ENCODE data around the gene KRTAP4-12. TPM values are rescaled to one million over a fixed set of nuclear protein-coding genes. Genes with fewer than 3 reads are reported as not detected.
"Not testable (repeated sequence)": the region's sequence is repeated elsewhere in the genome, so short reads cannot be mapped to it uniquely, and the experiment has no call there.

Gene KRTAP4-12
- total RNA-seq, 4 donors from 2014 or later, result not detected

DNA sequence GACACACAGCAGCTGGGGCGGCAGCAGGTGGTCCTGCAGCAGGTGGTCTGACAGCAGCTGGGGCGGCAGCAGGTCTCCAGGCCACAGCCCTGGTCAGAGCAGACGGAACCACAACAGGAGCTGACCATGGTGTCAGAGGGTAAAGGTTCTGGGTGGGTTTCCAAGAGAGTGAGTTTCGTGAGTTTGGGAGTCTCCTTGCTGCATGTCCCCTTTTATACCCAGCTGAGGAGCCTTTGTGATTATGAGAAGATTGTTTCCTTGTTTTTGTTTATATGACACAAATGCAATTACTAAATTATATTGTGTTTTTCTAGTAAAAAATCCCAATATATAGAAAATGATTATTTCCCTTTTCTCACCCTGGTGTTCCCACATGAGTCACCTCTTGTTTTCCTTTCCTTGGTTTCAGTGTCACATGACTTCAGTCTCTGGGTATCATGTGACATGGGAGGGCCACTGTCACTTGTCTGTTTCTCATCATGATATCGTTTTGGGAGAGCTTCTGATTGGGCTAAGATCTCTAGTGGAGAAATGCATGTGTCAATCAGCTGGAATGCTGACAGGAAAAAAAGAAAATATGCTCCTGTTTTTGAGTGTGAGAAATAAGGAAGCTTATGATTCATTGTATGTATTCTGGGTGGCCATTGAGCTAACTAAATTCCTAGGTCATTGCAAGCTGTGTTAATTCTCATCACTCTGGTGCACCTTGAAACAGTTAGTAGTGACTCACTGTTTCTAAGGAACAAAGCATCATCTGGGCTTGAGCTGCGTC is 16.6 kb upstream of the KRTAP4-12 start, which contains the start of gene KRTAP4-6:
KRTAP4-6 (minus strand) TSS at position 185 of the 772 bp plus-strand sequence; CDS start at position 128, 57 bp downstream.
- Histone ChIP-seq H3K4me1 (no peaks in the 10 kb centered on the region), H3K9me3 (peaks cover 0 to 42% (median 0%) of the 10 kb centered on the region in 3 donors), H3K27ac (no peak within 1 kb of the TSS), H3K27me3 (peaks cover 9% of the 10 kb centered on the region), H3K4me3 (no peak within 1 kb of the TSS), H3K36me3 (no peaks in the 10 kb centered on the region)
- 58 to 83% methylated on average over 2 to 6 of the region's 6 CpGs for WGBS, 2 donors (ENCODE audit: low coverage in 1 of 2)
- no peak for TF ChIP-seq POLR2AphosphoS5 (IDR thresholded peaks at IDR 0.05)
- TF ChIP-seq EP300 (IDR thresholded peaks at IDR 0.05), result no peak
- TF ChIP-seq POLR2A (IDR thresholded peaks at IDR 0.05), result no peak
- TF ChIP-seq, protein P1, sequence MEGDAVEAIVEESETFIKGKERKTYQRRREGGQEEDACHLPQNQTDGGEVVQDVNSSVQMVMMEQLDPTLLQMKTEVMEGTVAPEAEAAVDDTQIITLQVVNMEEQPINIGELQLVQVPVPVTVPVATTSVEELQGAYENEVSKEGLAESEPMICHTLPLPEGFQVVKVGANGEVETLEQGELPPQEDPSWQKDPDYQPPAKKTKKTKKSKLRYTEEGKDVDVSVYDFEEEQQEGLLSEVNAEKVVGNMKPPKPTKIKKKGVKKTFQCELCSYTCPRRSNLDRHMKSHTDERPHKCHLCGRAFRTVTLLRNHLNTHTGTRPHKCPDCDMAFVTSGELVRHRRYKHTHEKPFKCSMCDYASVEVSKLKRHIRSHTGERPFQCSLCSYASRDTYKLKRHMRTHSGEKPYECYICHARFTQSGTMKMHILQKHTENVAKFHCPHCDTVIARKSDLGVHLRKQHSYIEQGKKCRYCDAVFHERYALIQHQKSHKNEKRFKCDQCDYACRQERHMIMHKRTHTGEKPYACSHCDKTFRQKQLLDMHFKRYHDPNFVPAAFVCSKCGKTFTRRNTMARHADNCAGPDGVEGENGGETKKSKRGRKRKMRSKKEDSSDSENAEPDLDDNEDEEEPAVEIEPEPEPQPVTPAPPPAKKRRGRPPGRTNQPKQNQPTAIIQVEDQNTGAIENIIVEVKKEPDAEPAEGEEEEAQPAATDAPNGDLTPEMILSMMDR (IDR thresholded peaks at IDR 0.05), result no peak
- no peak for ATAC-seq

DNA sequence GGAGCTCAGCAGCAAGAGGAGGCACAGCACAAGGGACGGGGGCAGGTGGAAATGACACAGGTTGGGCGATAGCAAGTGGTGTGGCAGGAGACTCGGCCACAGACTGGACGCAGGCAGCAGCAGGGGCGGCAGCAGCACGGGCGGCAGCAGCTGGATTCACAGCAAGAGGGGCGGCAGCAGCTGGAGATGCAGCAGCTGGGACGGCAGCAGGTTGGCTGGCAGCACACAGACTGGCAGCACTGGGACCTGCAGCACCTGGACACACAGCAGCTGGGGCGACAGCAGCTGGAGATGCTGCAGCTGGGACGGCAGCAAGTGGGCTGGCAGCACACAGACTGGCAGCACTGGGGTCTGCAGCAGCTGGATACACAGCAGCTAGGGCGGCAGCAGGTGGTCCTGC is 15.9 kb upstream of the KRTAP4-12 start:
- 87 to 93% methylated on average over 7 to 8 of the region's 12 CpGs for WGBS, 2 donors (ENCODE audit: low coverage in 1 of 2)
- not testable (repeated sequence) for H3K36me3 ChIP-seq, ATAC-seq, H3K27ac ChIP-seq, H3K27me3 ChIP-seq, H3K4me3 ChIP-seq, H3K4me1 ChIP-seq
- peaks cover 0 to 42% (median 0%) of the 10 kb centered on the region in 3 donors for H3K9me3 ChIP-seq

DNA sequence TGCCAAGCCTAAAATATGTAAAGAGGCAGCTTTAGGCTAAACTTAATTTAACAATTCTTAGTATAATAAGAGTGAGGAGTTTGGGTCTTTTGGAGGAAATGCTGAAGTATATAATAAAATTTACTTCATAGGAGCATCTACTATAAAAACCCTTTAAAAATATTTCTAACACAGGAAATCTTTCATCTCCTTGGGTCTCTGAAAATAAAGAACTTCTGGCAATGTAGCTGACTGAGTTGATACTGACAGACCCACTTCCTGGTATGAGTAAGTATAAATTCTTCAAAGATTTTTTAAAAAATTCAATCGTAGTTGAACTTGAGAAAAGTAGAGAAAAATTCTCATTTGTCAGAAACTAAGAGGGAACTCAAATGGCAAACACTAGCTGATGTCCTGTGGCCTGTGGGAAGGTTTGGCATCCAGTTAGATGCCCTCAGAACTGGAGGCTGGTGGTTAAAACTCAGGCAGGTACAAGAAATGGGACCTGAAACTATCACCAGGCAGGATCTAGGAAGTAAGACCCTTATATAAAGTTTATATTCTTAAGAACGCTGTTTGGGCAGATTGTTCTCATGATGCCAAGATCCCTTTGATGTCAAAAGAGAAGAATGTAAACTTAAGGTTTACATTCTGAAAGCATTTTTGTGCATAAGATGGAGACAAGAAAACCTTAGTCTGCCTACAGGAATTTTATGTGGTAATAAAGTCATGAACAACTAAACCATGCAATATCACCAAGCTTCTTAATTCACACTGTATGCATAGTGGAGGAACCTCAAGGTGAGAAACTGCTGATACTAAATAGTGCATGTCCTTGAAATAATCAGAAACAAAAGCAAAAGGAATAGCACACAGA is 10.1 kb upstream of the KRTAP4-12 start:
- WGBS, 2 donors (ENCODE audit: low coverage in 1 of 2), result 35 to 69% methylated on average over 2 of the region's 2 CpGs
- H3K4me3 ChIP-seq, result no peak overlapping the region
- ATAC-seq, result no peak
- no peak for TF ChIP-seq POLR2AphosphoS5 (IDR thresholded peaks at IDR 0.05)
- TF ChIP-seq, protein P1 (IDR thresholded peaks at IDR 0.05), result no peak
- no peak for TF ChIP-seq POLR2A (IDR thresholded peaks at IDR 0.05)
- no peak for TF ChIP-seq EP300 (IDR thresholded peaks at IDR 0.05)
- H3K36me3 ChIP-seq, result no peaks in the 10 kb centered on the region
- H3K4me1 ChIP-seq, result no peaks in the 10 kb centered on the region
- H3K9me3 ChIP-seq, result peaks cover 0 to 11% (median 0%) of the 10 kb centered on the region in 3 donors
- no peak overlapping the region for H3K27ac ChIP-seq
- H3K27me3 ChIP-seq, result no peaks in the 10 kb centered on the region

DNA sequence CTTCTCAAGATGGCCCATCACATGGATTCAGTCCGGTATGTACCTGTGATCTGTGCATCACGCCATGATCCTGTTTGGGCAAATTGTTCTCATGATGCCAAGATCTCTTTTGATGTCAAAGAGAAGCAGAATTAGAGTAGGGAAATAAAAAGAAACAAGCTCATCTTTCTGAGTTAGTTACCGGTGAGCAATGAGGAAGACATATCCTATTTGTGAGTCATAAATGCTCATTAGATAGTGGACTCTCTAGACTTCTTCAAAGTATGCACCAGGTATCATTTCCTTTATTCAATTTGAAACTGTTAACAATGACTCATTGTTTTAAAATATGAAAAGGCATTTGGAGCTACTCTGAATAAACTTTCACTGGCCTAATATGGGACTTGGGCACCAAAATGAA is 8.0 kb upstream of the KRTAP4-12 start:
- Histone ChIP-seq H3K4me1 (no peaks in the 10 kb centered on the region), H3K36me3 (no peaks in the 10 kb centered on the region), H3K9me3 (no peaks in the 10 kb centered on the region), H3K27me3 (no peaks in the 10 kb centered on the region), H3K27ac (no peak overlapping the region), H3K4me3 (no peak overlapping the region)
- TF ChIP-seq EP300 (IDR thresholded peaks at IDR 0.05) (no peak), POLR2AphosphoS5 (IDR thresholded peaks at IDR 0.05) (no peak), POLR2A (IDR thresholded peaks at IDR 0.05) (no peak)
- TF ChIP-seq, protein P1 (IDR thresholded peaks at IDR 0.05), result no peak
- 83 to 85% methylated on average over 3 of the region's 3 CpGs for WGBS, 2 donors (ENCODE audit: low coverage in 1 of 2)
- ATAC-seq, result no peak

DNA sequence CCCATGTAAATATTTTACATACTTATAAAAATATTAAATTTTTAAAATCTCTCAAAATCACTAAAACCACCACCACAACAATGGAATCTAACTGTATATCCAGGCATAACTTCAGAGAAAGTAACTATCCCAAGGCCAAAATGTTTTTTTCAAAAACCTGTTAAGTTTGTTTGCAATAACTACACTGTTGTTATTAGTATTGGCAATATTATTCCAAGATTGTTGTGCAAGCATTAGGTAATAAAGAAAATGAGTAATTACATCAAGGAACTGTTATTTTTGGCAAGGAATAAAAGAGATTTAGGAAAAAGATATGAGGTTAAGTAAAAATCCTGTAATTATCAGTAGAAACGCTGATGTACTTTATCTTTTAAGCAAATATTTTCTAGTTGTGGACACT is 3.4 kb upstream of the KRTAP4-12 start:
- WGBS, 2 donors (ENCODE audit: low coverage in 1 of 2), result 67 to 92% methylated on average over 1 of the region's 1 CpG
- TF ChIP-seq EP300 (IDR thresholded peaks at IDR 0.05) (no peak), POLR2AphosphoS5 (IDR thresholded peaks at IDR 0.05) (no peak), POLR2A (IDR thresholded peaks at IDR 0.05) (no peak)
- TF ChIP-seq, protein P1 (IDR thresholded peaks at IDR 0.05), result no peak
- H3K27me3 ChIP-seq, result peaks cover 10% of the 10 kb centered on the region
- H3K27ac ChIP-seq, result no peak overlapping the region
- H3K4me3 ChIP-seq, result no peak overlapping the region
- no peaks in the 10 kb centered on the region for H3K4me1 ChIP-seq
- no peaks in the 10 kb centered on the region for H3K9me3 ChIP-seq
- ATAC-seq, result no peak
- no peaks in the 10 kb centered on the region for H3K36me3 ChIP-seq
